Smooth muscle cell of the brain vasculature (primary cell): ENCODE data around the gene ARHGAP29.

Experiments
- DNase-seq: peaks from one replicate; pipeline ENCODE4 v3.0.0-alpha.2; 2012; ENCODE audit warnings: low read depth, low spot score

The ARHGAP29 gene

DNA sequence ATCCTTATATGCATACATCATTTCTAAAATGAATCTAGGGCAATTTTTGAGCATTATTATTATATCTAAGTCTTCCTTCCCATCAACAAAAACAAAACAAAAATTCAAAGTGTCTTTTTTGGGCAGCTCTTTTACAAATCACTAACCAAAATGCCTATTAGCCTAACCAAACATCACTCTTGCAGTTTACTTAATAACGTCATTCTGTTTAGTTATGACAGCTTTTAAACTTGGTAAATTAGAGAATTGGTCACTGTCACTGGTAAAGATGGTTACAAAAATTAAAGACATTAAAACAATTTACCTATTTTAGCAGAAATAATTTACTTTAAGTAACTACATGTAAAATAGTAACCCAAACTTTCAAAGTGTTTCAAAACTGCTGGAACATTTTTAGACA, 2.8 kb downstream of the ARHGAP29 start:
- DNase-seq = no peak

GRCh38 chr1:94231746-94232145, 5.6 kb downstream of the ARHGAP29 start:
- no peak for DNase-seq

GRCh38 chr1:94230920-94231319, 6.5 kb downstream of the ARHGAP29 start:
- DNase-seq = no peak

DNA sequence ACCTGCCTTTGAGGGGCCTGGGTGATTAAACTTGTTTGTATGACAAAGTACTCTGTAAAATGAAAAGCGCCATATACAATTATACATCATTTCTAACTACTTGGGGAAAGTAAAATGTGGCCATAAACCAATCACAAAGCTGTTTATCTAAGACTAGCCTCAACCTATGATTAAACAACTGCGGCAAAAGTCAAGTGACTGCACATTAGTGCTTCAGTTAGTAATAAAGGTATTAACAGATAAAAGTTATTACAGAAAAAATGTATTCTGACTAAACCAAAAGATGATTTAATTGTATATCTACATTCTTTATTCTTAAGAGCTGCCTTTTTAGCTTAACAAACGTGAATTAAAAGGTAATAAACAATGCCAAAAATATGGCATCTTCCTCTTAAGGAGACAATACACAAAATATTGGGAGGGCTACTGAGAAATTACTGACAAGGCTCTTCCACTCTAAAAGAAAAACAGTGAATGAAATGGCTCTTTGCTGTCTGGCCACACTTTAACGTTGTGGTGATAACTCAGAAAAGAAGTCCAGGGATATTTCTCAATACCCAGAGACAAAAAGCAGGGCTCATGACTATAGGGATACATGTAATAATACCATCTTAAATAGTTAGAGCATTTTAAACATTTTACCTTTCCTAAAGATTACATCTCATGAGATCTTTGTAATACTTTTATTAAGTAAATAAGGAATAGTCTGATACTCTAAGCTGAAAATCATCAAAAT, 8.6 kb downstream of the ARHGAP29 start:
- DNase-seq = no peak

DNA sequence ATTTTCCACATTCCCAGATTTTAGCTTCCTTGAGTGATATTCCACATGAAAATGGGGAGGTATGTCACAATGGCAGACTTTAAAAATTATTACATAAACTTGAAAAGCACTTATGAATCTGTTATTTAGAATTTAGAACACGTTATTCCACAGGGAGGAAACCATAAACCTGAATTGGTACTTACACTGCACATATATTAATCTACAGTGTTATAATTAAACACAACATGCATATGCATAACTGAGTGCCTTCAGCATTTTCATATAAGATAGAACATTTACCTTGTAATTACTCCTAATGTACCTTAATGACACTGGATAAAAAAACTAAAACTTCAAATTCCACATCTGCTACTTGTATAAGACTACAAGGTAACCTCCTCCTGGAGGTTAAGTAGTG, 9.8 kb downstream of the ARHGAP29 start:
- no peak for DNase-seq

GRCh38 chr1:94225845-94226244, 11.5 kb downstream of the ARHGAP29 start:
- DNase-seq = no peak

DNA sequence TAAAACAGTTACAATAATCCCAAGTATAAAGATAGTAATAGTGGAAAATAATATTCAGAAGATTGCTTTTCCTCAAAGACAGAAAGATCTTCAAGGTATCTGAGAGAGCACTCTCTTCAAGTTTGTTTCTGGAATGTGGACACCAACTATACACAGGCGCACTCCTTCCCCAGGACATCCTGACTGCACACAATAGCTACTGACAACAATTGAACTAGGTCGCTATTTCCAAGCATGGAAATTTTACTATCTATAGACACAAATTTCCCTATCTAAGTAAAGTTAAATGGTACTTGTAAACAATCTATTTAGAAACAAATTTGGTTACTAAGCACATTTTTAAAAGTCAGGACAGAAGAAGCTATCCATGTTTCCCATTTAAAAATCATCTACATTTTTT, 19.1 kb downstream of the ARHGAP29 start:
- DNase-seq = no peak

DNA sequence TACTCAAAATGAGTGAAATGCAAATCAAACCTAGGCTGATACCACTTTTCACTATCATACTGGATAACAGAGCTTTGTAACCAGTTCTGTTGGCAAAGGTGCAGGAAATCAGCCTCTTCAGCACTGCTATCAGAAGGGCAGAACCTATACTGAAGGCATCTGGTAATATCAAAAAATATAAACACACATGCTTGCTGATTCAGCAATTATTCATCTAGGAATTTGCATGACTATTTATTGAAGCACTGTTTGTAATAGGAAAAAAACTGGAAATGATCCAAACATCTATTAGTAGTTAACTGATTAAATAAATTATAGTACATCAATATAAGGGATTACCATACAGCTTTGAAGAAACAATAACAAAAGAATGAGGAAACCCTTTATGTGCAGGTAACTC, 21.4 kb downstream of the ARHGAP29 start:
- DNase-seq = no peak

DNA sequence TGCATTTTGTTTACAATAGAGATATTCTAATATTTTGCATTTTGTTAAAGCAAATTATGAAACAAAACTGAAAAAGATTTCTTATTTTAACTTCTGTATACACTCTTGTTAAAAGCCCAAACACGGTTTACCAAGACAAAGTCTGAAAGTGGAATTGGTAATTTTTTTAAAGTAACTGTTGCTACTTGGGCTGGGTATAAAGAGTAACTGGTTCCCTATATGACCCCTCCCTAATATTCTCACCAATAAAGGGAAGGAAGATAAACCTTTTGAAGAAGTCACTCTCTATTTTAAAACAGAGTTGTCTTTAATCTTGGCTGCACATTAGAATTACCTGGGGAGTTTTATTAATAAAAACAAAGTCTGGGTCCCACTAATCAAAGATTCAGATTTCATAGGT, 27.4 kb downstream of the ARHGAP29 start:
- DNase-seq = no peak

DNA sequence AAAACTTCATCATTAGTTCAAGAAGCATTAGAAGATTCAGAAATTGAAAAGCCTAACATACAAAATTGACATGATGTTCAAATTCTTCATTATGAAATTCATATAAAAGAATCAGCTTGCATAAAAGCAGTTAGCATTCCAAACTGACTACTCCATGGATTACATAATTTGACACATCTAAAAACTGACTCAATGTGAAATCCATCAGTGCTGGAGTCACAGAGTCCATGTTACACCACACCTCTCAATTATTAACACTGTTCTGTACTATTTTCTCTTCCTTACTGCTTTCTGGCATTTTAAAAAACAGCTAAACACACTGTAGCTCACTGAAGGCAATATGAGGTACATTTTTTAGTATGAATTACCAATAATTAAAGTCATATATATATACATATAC, 28.0 kb downstream of the ARHGAP29 start:
- no peak for DNase-seq

GRCh38 chr1:94207695-94208094, 29.7 kb downstream of the ARHGAP29 start:
- no peak for DNase-seq

- DNase-seq = no peak
Measured at GRCh38 chr1:94205639-94206038, 31.7 kb downstream of the ARHGAP29 start.

DNA sequence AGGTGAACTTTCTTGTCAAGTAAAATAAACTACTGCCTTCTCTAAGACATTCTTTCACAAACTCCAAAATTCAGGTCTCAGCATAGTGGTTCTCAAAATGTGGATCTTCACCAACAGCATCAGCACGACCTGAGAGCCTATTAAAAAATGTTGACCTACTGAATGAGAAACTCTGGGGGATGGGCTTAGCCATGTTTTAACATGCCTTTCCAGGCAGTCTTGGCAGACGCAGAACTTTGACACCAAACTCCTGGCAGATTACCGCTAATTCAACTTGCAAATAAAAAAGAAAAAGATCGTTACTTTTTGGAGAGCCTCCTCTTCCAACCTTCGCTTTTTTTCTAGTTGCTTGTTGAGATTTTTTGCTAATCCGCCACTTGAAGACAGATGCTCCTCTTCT, 35.1 kb downstream of the ARHGAP29 start:
- DNase-seq = no peak

DNA sequence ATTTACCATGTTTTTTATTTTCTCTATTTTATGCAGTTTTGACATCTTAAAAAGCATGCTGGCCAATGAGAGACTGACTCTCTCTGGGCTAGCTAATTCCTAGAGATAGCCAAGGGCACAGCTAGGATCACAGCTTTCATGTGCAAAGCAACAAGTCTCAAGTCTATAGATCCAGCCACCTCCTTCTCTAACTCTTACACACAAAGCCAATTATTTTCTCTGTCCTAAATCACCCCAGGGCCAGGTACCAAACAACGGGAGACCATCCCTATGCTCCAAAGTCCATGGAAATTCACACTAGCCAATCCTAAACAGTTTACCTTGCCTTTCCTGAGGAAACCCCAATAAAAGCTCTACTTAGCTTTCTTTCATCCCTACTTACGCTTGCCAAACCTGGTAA, 38.0 kb downstream of the ARHGAP29 start:
- DNase-seq = no peak

DNA sequence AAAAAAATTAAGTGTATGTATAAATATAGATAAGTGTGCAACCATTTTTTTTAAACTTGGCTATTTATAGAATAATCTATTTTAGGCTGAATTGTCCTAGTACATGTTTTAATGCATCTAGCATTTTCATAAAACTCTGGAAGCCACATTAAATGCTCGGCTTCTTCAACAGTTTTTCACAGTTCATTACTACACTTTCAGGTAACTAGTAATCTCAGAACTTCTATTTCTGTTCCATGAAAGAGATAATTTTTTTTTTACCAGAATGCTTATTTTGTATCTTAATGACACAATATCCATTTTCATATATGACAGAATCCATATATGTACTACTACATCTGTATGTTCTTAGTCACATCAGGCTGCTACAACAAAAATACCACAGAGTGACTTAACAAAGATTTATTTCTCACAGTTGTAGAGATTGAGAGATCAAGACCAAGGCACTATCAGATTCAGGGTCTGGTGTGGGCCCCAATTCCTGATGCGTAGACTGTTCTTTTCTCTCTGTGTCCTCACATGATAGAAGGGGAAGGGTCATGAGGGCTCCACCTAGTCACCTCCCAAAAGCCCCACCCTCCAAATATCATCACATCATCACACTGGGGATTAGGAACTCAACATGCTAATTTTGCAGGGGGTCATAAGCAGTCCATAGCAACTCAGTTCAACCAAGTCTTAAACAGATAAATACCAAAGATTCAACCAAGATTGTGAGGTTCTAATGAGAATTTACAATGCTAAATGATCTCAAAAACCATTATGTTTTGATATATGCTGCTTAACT, 43.1 kb downstream of the ARHGAP29 start:
- DNase-seq = no peak

GRCh38 chr1:94193128-94193527, 44.3 kb downstream of the ARHGAP29 start:
- no peak for DNase-seq

DNA sequence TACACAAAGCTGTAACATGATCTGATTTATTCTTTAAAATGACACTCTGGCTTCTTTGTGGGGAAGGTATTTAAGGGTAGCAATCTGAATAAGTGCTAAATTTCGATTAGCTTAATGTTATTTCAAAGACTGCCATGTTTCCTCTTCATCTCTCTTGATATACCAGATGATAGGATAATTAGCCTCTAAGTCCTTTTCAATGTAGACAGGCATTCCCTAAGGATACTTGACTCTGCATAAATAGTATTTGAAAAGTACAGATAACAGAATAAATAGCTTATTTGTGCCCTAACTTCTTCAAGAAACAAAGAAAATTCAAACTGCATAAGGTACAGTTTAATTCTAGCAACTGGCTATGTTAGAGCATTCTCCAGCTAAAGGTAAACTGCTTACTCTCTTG, 46.2 kb downstream of the ARHGAP29 start:
- no peak for DNase-seq

DNA sequence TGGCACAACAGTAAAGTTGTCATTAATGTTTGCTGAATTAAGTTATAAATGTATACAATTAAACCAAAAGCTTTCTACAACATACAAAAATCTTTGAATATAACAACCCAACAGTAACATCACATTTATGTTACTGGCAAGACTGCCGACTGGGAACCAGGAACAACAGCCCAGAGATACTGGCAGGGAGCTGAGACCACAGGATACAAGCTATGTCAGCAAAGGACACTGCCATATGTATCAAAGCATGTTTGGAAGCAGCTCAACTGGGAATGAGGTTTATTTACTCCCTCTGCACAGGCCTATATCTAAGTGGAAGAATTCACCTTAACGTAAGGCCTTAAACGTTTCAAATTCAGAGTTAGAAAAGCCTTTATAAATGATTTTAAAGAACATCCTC, 50.4 kb downstream of the ARHGAP29 start:
- no peak for DNase-seq

GRCh38 chr1:94183197-94183815, 54.1 kb downstream of the ARHGAP29 start:
- DNase-seq = no peak

DNA sequence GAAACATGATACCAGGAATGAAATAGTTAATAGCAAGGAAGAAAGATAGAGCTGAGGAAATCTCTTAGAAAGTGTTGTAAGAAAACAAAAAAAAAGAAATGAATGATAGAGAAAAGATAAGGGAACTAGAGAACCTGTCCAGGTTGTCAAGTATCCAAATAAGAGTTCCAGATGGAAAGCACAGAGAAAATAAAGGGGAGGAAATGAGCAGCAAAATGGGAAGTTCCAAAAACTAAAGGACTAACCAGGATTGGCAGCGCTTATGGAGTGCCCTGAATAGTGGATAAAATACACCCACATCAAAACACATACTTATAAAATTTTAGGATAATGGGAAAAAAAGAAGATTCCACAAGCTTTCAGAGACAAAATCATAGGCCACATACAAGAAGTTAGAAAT, 55.2 kb downstream of the ARHGAP29 start:
- no peak for DNase-seq

GRCh38 chr1:94180650-94181049, 56.7 kb downstream of the ARHGAP29 start:
- no peak for DNase-seq

- DNase-seq = no peak
Measured at GRCh38 chr1:94178901-94179300, 58.5 kb downstream of the ARHGAP29 start.

- DNase-seq = no peak
Measured at GRCh38 chr1:94169126-94169525, 68.3 kb downstream of the ARHGAP29 start.
